Glomerular visceral epithelial cell (primary cell): ENCODE results near the gene GALNT7.
A peak's percentile ranks its signal among the peaks of the same experiment; 100 is the strongest.

Experiments used
- DNase-seq: peaks from one replicate; pipeline ENCODE4 v3.0.0-alpha.2; 2016; ENCODE audit errors: extremely low spot score

GALNT7 gene

DNA sequence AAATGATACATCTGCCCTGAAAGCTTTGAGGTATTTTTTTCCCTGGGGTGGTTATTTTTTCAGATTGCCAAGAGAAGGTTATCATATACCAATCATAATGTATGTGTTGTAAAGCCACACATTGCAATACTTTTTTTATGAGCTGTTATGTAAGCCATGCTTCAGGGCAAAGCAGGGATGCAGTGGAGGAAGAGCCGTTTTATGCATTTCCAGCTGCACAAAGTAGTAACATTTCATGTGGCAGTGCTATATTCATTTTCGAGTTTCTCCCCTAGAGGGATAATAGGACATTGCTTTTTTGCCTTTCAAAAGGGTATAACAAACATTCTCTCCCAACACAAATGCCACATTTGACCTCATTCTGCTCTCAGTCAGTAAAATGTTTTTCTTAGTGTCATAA is 68.5 kb downstream of the GALNT7 start:
- no peak for DNase-seq

DNA sequence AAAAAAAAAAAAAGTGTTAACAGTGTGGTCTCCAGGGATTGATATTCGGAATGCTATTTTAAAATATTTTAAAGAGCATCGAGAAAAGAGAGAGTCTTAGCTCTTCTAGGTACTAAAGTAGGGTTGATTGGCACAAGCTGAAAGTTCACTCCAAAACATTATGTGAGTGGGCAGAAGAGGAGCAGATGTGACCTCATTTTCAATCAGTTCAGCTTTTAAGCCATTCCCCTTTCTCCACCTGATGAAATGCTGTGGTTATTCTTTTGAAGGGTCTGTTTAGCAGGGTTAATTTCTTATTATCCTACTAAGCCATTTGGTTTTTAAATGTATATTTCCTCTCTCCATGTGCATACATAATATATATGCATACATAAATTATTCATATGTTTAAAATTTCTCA is 69.2 kb downstream of the GALNT7 start:
- no peak for DNase-seq

GRCh38 chr4:173240696-173241095 is 72.1 kb downstream of the GALNT7 start:
- DNase-seq, result no peak

DNA sequence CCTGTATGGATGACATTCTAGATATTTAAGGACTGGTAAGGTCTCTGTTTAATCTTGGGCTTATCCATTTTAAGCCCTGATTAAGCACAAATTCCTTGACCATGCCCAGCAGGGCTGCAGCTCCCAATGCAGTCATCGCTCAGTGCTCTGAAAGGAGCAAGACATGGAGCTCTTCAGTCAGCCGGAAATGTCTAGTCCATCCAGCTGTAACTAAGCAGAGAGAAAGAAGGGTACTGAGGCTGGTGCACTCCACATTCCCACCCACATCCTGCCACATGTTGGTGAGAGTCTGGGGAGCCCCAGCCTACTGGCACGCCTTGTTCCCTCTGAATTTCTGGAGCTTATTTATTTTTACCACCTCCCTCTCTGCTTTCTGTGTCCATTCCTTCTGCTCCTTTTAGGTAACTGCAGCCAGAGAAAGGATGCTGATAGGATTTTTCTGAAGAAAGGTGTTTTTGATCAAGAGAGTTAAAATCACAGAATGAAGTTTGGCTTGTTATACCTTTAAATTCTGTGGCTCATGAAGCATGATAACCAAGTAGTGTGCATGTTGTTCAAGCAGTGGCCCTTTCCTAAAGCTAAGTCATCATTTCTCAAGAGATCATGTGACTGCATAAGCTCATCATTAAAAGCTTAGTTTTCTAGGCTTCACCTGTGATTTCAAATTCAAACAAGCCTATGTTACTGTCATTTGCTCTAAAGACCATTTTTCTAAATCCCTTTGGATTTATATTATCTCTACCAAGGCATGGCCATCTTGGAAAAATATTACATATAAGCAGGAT is 74.0 kb downstream of the GALNT7 start:
- peak; percentile 33 for DNase-seq

- peak; percentile 53 for DNase-seq
Measured at GRCh38 chr4:173243321-173243720, 74.7 kb downstream of the GALNT7 start.

- DNase-seq, result no peak
Measured at GRCh38 chr4:173243917-173244658, 75.5 kb downstream of the GALNT7 start.

GRCh38 chr4:173245952-173246351 is 77.3 kb downstream of the GALNT7 start:
- DNase-seq, result no peak

DNA sequence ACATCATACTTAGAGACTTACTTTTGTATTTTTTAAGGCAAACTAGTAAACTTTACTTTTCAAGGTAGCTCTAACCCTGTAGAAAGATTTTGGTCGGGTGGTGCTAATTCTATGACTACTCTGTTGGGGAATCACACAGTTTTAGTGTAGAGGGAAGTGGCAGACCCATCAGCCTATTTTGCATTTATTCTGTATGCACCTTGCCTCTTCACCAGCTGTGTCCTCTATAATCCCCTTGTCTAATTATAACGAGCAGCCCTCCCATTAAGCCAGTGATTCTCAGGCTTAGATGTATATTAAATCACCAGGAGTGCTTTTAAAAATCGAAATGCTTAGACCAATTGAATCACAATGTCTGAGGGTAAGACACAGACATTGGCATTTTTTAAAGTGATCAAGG is 78.1 kb downstream of the GALNT7 start:
- DNase-seq, result no peak

DNA sequence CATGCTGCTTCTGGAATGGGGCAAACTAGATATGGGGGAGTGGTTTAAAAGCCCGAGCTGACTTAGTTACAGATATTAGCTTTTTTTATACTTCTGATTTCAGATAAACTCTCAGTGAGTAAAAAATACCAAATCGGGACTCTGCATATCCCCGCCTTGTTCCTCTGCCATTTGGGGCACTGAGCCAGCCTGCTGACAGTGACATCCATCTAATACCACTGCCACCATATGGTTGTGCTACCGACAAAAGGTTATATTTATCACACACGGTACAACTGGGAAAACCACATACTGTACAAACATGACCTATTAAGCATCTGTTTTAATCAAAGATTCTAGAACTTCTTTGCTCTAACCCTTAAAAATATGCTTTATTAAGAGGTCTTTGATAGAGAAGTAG is 78.7 kb downstream of the GALNT7 start:
- no peak for DNase-seq

GRCh38 chr4:173248690-173249089 is 80.1 kb downstream of the GALNT7 start:
- no peak for DNase-seq

DNA sequence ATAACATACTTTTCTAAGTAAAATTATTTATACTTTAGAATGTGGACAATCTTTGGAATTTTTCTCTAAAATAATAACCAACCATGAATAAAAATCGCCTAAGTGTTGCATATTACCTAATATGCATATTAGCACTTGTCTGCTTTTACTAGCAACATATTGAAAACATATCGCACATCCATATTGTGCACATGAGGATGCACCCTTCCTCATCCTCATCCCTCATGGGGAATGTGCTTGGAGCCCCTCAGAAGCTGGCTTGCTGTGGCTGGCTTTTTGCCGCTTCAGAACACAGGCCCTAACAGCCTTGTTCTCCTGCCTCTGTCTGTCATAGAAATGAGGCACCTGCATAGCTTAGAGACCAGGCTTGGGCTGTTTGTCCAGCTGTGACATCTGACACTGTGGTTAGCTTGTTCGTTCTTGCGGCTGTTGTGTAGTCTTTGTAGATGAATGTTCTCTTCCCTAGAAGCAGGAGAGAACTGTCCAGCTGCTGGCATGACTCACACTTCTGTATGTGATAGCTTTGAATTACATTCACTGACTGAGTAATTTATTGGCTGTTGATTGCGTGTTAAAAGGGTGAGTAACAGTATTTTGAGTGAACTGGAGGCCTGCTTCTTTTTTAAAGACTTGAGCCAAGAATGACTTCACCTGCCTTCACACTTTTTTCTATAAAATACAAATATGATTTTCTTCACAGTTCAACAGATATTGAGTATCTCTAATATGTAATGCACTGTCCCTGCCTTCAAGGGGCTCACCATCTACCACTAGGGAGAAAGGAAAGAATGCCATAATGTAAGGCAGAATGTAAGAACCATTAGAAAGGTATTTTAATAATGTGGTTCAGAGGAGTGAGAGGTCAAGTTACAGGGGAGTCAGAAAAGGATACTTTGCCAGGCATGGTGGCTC is 83.7 kb downstream of the GALNT7 start:
- DNase-seq, result peak; percentile 99

- no peak for DNase-seq
Measured at GRCh38 chr4:173253561-173253960, 85.0 kb downstream of the GALNT7 start.

DNA sequence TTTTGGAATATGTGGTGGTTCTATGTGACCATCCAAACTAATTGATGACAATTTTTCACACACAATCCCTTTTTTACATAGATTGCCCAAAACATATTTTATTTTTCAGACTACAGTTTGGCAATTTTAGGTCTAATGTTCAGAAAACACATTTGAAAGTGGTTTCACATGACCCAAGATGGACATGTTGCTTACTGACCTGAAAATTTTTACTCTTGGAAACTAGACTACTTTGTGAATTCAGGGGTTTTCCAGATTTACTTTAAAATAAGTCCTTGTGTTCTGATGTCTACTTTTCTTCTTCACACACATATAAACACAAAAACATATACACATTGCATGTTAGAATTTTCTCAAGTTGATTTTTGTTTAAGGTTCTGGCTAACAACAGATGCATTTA is 86.0 kb downstream of the GALNT7 start:
- DNase-seq, result no peak

DNA sequence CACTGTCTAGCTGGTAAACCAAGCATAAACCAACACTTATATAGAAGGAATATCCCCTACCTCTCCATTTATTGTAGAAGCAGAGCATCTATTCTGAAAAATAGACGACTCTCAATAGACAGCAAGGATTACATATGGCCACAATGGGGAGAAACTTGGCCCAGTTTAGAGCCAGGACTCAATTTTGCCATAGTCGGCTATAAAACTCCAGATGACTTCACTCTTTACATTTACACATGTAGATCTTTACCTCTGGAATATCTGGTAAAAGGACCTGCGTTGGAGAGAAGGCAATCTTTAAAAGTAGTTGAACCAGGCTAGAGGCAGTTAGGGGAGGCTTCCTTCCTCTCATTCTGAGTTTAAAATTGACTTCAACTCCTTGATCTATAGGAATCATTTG is 88.2 kb downstream of the GALNT7 start:
- no peak for DNase-seq

GRCh38 chr4:173257732-173258717 is 89.4 kb downstream of the GALNT7 start:
- DNase-seq, result peak; percentile 74

GRCh38 chr4:173258866-173259265 is 90.3 kb downstream of the GALNT7 start:
- no peak for DNase-seq

DNA sequence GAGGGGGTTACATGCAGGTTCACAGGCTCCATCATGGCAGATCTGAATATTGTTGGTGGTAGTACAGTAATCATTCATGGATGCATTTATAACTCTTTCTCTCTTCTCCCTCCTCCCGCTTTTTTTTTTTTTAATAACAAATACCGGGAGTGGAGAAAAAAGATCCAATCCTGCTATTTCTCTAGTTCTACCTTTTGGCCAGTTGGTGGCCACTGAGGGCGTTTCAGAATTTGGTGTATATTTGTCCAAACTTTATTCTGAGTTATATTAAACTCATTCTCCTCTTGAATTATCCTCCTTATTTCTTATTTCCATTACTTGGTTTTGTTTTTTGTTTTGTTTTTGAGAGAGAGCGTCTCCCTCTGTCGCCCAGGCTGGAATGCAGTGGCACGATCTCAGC is 90.7 kb downstream of the GALNT7 start:
- no peak for DNase-seq

DNA sequence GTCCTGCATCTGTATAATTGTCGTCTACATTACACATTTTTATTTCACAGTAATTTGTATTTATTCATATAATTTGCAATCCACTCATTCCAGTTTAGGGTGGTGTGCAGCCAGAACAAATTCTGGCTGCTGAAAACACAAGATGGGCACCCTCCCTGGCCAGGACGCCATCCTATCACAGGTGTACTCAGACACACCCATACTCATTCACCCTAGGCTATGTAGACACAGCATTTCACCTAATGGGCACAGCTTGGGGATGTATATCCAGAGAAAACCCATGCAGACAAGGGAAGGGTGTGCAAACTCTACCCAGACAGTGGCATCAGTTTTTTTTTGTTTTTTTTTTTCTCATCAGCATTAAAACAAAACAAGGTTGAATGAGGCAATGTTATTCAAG is 92.4 kb downstream of the GALNT7 start:
- no peak for DNase-seq

- DNase-seq, result no peak
Measured at GRCh38 chr4:173262375-173262774, 93.8 kb downstream of the GALNT7 start.

GRCh38 chr4:173264245-173264644 is 95.6 kb downstream of the GALNT7 start:
- DNase-seq, result no peak

- DNase-seq, result peak; percentile 45
Measured at GRCh38 chr4:173264684-173265185, 96.1 kb downstream of the GALNT7 start.
